HEK293 (cell line): ENCODE measurements around the gene MTF2.

Experiments
- CTCF ChIA-PET: fragments of 350-600 bp; formaldehyde crosslinking; extraction: SDS; loops from one replicate; lab custom pipeline; 2021; ENCODE audit warnings: antibody characterized with exemption; lab: Yijun Ruan, JAX
- POLR2A ChIA-PET: fragments of 300-600 bp; formaldehyde crosslinking; extraction: SDS; loops from one replicate; lab custom pipeline; 2020; ENCODE audit warnings: antibody characterized with exemption, inconsistent platforms; lab: Yijun Ruan, JAX
- H3K27ac ChIP-seq: fragments of 200-500 bp; sonication (Bioruptor generic); 2 replicates; pipeline ENCODE4 v1.5.1; 2014; ENCODE audit warnings: low read depth, low read length, control low read depth, inconsistent platforms; ENCODE audit errors: extremely low read depth
- H3K36me3 ChIP-seq, 2 experiments: fragments of 200-500 bp in 1 of 2; sonication (Bioruptor generic) in 1 of 2; 1 replicate in 1 of 2; 2 replicates in 1 of 2; pipeline ENCODE4 v1.5.1; 2014 to 2017; ENCODE audit warnings: inconsistent platforms in 2 of 2, low read length in 2 of 2; ENCODE audit not compliant: control insufficient read depth in 2 of 2, insufficient read depth in 1 of 2
- H3K4me1 ChIP-seq: fragments of 200-500 bp; sonication (Bioruptor generic); 2 replicates; pipeline ENCODE4 v1.5.1; 2014; ENCODE audit warnings: mild to moderate bottlenecking, low read length, inconsistent platforms; ENCODE audit not compliant: control insufficient read depth, insufficient read depth
- H3K4me3 ChIP-seq: 2 replicates; pipeline ENCODE4 v1.5.1; 2011; ENCODE audit warnings: low read depth, mild to moderate bottlenecking, control low read depth, low read length, moderate library complexity
- H3K9me3 ChIP-seq: fragments of 200-500 bp; sonication (Bioruptor generic); 2 replicates; pipeline ENCODE4 v1.5.1; 2014; ENCODE audit warnings: low read depth, low read length, inconsistent platforms; ENCODE audit not compliant: control insufficient read depth, insufficient read depth
- GLIS2 ChIP-seq: fragments of 450-650 bp; formaldehyde crosslinking; IDR thresholded peaks from 2 replicates; pipeline ENCODE4 v1.5.1; 2016; ENCODE audit warnings: missing biosample characterization, missing genetic modification characterization
- KLF10 ChIP-seq: fragments of 450-650 bp; IDR thresholded peaks from 2 replicates; pipeline ENCODE4 v1.5.1; 2018; ENCODE audit warnings: missing biosample characterization, mild to moderate bottlenecking, missing genetic modification characterization
- MYNN ChIP-seq: fragments of 450-650 bp; formaldehyde crosslinking; IDR thresholded peaks from 2 replicates; pipeline ENCODE4 v1.5.1; 2016; ENCODE audit warnings: missing biosample characterization, missing genetic modification characterization, borderline replicate concordance
- OVOL3 ChIP-seq: fragments of 450-650 bp; formaldehyde crosslinking; IDR thresholded peaks from 2 replicates; pipeline ENCODE4 v1.5.1; 2016; ENCODE audit warnings: missing biosample characterization, missing genetic modification characterization
- SCRT1 ChIP-seq: fragments of 450-650 bp; formaldehyde crosslinking; IDR thresholded peaks from 2 replicates; pipeline ENCODE4 v1.5.1; 2016; ENCODE audit warnings: missing biosample characterization, missing genetic modification characterization, borderline replicate concordance
- SCRT2 ChIP-seq: fragments of 450-650 bp; formaldehyde crosslinking; IDR thresholded peaks from 2 replicates; pipeline ENCODE4 v1.5.1; 2016; ENCODE audit warnings: missing biosample characterization, missing genetic modification characterization
- YY2 ChIP-seq: fragments of 450-650 bp; formaldehyde crosslinking; IDR thresholded peaks from 2 replicates; pipeline ENCODE4 v1.5.1; 2016; ENCODE audit warnings: missing biosample characterization, missing genetic modification characterization
- ZBTB17 ChIP-seq: fragments of 450-650 bp; formaldehyde crosslinking; IDR thresholded peaks from 2 replicates; pipeline ENCODE4 v1.5.1; 2016; ENCODE audit warnings: missing biosample characterization, missing genetic modification characterization
- ZNF133 ChIP-seq: fragments of 450-650 bp; formaldehyde crosslinking; IDR thresholded peaks from 2 replicates; pipeline ENCODE4 v1.5.1; 2016; ENCODE audit warnings: missing biosample characterization, missing genetic modification characterization
- ZNF155 ChIP-seq: fragments of 450-650 bp; formaldehyde crosslinking; IDR thresholded peaks from 2 replicates; pipeline ENCODE4 v1.5.1; 2016; ENCODE audit warnings: missing biosample characterization, missing genetic modification characterization
- ZNF292 ChIP-seq: fragments of 450-650 bp; formaldehyde crosslinking; IDR thresholded peaks from 2 replicates; pipeline ENCODE4 v1.5.1; 2016; ENCODE audit warnings: low read depth, missing biosample characterization, missing genetic modification characterization, borderline replicate concordance
- ZNF423 ChIP-seq: fragments of 450-650 bp; formaldehyde crosslinking; IDR thresholded peaks from 2 replicates; pipeline ENCODE4 v1.5.1; 2016; ENCODE audit warnings: missing biosample characterization, missing genetic modification characterization
- ZNF544 ChIP-seq: fragments of 450-650 bp; formaldehyde crosslinking; IDR thresholded peaks from 2 replicates; pipeline ENCODE4 v1.5.0; 2017; ENCODE audit warnings: missing biosample characterization, missing genetic modification characterization
- ZNF560 ChIP-seq: fragments of 450-650 bp; formaldehyde crosslinking; IDR thresholded peaks from 2 replicates; pipeline ENCODE4 v1.5.1; 2017; ENCODE audit warnings: missing biosample characterization, missing genetic modification characterization, borderline replicate concordance
- ZNF596 ChIP-seq: fragments of 450-650 bp; IDR thresholded peaks from 2 replicates; pipeline ENCODE4 v1.5.0; 2018; ENCODE audit warnings: missing biosample characterization, mild to moderate bottlenecking, missing genetic modification characterization, moderate library complexity
- ZNF677 ChIP-seq: fragments of 450-650 bp; IDR thresholded peaks from 2 replicates; pipeline ENCODE4 v1.5.0; 2018; ENCODE audit warnings: missing biosample characterization, mild to moderate bottlenecking, missing genetic modification characterization, moderate library complexity
- ZNF76 ChIP-seq: fragments of 450-650 bp; formaldehyde crosslinking; IDR thresholded peaks from 2 replicates; pipeline ENCODE4; 2016; ENCODE audit warnings: low read depth, missing biosample characterization, missing genetic modification characterization, borderline replicate concordance
- ZNF830 ChIP-seq: fragments of 450-650 bp; IDR thresholded peaks from 2 replicates; pipeline ENCODE4 v1.5.0; 2018; ENCODE audit warnings: missing biosample characterization, missing genetic modification characterization, low read depth, mild to moderate bottlenecking, moderate library complexity
- TF ChIP-seq, protein P1 (sequence below): fragments of 450-650 bp; formaldehyde crosslinking; IDR thresholded peaks from 2 replicates; pipeline ENCODE4 v1.5.1; 2016; ENCODE audit warnings: missing biosample characterization, missing genetic modification characterization
- TF ChIP-seq, protein P2 (sequence below): fragments of 450-650 bp; IDR thresholded peaks from 2 replicates; pipeline ENCODE4 v1.5.1; 2018; ENCODE audit warnings: missing biosample characterization, mild to moderate bottlenecking, missing genetic modification characterization
- TF ChIP-seq, protein P3 (sequence below): fragments of 450-650 bp; formaldehyde crosslinking; IDR thresholded peaks from 2 replicates; pipeline ENCODE4 v1.5.1; 2016; ENCODE audit warnings: missing biosample characterization, missing genetic modification characterization
- TF ChIP-seq, protein P4 (sequence below): fragments of 450-650 bp; formaldehyde crosslinking; IDR thresholded peaks from 2 replicates; pipeline ENCODE4 v1.5.1; 2016; ENCODE audit warnings: missing biosample characterization, missing genetic modification characterization
- TF ChIP-seq, protein P5 (sequence below): fragments of 450-650 bp; formaldehyde crosslinking; conservative IDR thresholded peaks from 2 replicates; pipeline ENCODE4 v1.5.1; 2016; ENCODE audit warnings: low read depth, missing biosample characterization, missing genetic modification characterization
- TF ChIP-seq, protein P6 (sequence below): fragments of 450-650 bp; formaldehyde crosslinking; IDR thresholded peaks from 2 replicates; pipeline ENCODE4 v1.5.1; 2016; ENCODE audit warnings: missing biosample characterization, missing genetic modification characterization, low read depth

MTF2 gene

DNA sequence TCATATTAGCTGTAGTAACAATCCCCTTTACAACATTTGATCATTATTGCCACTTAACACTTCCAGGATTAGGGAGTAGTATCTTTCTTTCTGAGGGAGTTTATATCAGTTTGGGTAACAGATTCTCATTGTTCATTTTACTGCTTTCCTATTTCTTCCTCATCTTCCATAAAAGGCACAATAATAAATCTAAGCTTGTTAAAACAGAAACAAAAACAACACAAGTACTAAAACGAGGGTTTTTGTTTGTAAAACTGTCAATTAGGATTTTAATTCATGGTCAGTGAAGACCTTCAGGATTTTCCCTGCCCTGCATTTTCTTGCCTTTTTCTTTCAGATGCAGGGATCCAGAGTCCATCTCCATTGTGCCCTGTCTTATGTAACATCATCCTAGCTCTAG is 71.6 kb downstream of the MTF2 start (continued):
- TF ChIP-seq, protein P1, sequence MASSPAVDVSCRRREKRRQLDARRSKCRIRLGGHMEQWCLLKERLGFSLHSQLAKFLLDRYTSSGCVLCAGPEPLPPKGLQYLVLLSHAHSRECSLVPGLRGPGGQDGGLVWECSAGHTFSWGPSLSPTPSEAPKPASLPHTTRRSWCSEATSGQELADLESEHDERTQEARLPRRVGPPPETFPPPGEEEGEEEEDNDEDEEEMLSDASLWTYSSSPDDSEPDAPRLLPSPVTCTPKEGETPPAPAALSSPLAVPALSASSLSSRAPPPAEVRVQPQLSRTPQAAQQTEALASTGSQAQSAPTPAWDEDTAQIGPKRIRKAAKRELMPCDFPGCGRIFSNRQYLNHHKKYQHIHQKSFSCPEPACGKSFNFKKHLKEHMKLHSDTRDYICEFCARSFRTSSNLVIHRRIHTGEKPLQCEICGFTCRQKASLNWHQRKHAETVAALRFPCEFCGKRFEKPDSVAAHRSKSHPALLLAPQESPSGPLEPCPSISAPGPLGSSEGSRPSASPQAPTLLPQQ (tag by site-specific recombination): no peak
- TF ChIP-seq, protein P2, sequence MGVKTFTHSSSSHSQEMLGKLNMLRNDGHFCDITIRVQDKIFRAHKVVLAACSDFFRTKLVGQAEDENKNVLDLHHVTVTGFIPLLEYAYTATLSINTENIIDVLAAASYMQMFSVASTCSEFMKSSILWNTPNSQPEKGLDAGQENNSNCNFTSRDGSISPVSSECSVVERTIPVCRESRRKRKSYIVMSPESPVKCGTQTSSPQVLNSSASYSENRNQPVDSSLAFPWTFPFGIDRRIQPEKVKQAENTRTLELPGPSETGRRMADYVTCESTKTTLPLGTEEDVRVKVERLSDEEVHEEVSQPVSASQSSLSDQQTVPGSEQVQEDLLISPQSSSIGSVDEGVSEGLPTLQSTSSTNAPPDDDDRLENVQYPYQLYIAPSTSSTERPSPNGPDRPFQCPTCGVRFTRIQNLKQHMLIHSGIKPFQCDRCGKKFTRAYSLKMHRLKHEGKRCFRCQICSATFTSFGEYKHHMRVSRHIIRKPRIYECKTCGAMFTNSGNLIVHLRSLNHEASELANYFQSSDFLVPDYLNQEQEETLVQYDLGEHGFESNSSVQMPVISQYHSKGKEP (tag by site-specific recombination): no peak
- TF ChIP-seq, protein P3, sequence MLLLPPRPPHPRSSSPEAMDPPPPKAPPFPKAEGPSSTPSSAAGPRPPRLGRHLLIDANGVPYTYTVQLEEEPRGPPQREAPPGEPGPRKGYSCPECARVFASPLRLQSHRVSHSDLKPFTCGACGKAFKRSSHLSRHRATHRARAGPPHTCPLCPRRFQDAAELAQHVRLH (tag by site-specific recombination): peak; percentile 60; the same call in 1 of the 2 replicates
- no peak for TF ChIP-seq OVOL3 (tag by site-specific recombination)
- TF ChIP-seq, all 188 proteins: peak for 8

DNA sequence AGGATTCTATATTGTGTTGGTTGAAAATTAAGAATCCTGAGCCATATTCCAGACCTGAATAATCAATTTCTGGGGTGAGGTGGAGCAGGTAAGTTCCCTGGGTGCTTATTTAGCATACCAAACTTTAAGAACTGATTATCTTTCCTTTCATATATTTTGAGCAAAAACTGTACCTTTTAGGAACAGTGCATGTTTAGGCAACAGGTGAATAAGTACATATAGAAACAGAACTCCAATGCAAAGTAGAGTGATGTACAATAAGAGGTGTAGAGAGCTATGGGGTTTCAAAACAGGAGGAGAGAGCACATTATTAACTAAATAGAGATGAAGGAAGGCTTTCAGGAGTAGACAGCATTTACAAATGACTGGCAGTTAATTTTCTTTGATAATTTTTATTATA is 72.4 kb downstream of the MTF2 start:
- no peaks in the 10 kb centered on the region for H3K9me3 ChIP-seq
- H3K27ac ChIP-seq: no peak overlapping the region
- H3K4me3 ChIP-seq: no peak overlapping the region
- no peaks in the 10 kb centered on the region for H3K4me1 ChIP-seq
- POLR2A ChIA-PET: no interaction called here
- CTCF ChIA-PET: no interaction called here
- TF ChIP-seq YY2 (tag by site-specific recombination) (no peak), SCRT2 (tag by site-specific recombination) (peak; percentile 64; the same call in 1 of the 2 replicates), ZNF560 (tag by site-specific recombination) (no peak), SCRT1 (tag by site-specific recombination) (peak; percentile 65; the same call in 1 of the 2 replicates), ZNF596 (tag by site-specific recombination) (no peak), ZNF76 (tag by site-specific recombination) (no peak), KLF10 (no peak), ZNF292 (tag by site-specific recombination) (no peak), ZNF155 (tag by site-specific recombination) (no peak), ZNF544 (tag by site-specific recombination) (no peak), MYNN (tag by site-specific recombination) (no peak), ZBTB17 (tag by site-specific recombination) (peak; percentile 60)
- TF ChIP-seq, protein P4, sequence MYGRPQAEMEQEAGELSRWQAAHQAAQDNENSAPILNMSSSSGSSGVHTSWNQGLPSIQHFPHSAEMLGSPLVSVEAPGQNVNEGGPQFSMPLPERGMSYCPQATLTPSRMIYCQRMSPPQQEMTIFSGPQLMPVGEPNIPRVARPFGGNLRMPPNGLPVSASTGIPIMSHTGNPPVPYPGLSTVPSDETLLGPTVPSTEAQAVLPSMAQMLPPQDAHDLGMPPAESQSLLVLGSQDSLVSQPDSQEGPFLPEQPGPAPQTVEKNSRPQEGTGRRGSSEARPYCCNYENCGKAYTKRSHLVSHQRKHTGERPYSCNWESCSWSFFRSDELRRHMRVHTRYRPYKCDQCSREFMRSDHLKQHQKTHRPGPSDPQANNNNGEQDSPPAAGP (tag by site-specific recombination): no peak
- H3K36me3 ChIP-seq: peaks cover 13 to 65% of the 10 kb centered on the region in 2 experiments

DNA sequence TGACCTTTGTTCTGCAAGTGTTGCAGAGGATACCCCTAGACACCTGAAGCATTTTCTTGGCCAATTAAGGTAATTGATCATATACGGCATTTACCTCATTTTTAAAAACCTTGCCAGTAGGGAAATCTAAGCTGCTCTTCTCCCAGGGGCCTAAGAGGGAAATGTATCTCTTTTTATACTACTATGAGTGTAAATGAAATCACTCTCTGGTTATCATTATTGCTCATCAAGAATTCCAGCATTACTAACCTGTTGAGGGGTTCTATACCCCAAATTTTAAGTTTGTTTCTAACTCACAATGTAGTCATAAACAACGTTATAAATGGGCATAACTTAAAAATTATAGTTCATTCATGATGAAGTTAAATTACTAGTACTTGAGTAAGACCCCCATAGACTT is 73.8 kb downstream of the MTF2 start:
- Histone ChIP-seq H3K4me1 (no peaks in the 10 kb centered on the region), H3K9me3 (no peaks in the 10 kb centered on the region), H3K27ac (no peak overlapping the region), H3K4me3 (no peak overlapping the region), H3K36me3 (peaks cover 19 to 69% of the 10 kb centered on the region in 2 experiments)
- ChIA-PET CTCF (interaction anchor here (0.6 kb wide), 1 partner anchor 218 kb away, joined by 4 read pairs; no protein-coding TSS in a partner anchor), POLR2A (no interaction called here)
- no peak for TF ChIP-seq ZNF423 (tag by site-specific recombination)
- TF ChIP-seq, protein P5, sequence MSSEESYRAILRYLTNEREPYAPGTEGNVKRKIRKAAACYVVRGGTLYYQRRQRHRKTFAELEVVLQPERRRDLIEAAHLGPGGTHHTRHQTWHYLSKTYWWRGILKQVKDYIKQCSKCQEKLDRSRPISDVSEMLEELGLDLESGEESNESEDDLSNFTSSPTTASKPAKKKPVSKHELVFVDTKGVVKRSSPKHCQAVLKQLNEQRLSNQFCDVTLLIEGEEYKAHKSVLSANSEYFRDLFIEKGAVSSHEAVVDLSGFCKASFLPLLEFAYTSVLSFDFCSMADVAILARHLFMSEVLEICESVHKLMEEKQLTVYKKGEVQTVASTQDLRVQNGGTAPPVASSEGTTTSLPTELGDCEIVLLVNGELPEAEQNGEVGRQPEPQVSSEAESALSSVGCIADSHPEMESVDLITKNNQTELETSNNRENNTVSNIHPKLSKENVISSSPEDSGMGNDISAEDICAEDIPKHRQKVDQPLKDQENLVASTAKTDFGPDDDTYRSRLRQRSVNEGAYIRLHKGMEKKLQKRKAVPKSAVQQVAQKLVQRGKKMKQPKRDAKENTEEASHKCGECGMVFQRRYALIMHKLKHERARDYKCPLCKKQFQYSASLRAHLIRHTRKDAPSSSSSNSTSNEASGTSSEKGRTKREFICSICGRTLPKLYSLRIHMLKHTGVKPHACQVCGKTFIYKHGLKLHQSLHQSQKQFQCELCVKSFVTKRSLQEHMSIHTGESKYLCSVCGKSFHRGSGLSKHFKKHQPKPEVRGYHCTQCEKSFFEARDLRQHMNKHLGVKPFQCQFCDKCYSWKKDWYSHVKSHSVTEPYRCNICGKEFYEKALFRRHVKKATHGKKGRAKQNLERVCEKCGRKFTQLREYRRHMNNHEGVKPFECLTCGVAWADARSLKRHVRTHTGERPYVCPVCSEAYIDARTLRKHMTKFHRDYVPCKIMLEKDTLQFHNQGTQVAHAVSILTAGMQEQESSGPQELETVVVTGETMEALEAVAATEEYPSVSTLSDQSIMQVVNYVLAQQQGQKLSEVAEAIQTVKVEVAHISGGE: no peak
- no peak for TF ChIP-seq ZNF677 (tag by site-specific recombination)
- TF ChIP-seq, protein P6, sequence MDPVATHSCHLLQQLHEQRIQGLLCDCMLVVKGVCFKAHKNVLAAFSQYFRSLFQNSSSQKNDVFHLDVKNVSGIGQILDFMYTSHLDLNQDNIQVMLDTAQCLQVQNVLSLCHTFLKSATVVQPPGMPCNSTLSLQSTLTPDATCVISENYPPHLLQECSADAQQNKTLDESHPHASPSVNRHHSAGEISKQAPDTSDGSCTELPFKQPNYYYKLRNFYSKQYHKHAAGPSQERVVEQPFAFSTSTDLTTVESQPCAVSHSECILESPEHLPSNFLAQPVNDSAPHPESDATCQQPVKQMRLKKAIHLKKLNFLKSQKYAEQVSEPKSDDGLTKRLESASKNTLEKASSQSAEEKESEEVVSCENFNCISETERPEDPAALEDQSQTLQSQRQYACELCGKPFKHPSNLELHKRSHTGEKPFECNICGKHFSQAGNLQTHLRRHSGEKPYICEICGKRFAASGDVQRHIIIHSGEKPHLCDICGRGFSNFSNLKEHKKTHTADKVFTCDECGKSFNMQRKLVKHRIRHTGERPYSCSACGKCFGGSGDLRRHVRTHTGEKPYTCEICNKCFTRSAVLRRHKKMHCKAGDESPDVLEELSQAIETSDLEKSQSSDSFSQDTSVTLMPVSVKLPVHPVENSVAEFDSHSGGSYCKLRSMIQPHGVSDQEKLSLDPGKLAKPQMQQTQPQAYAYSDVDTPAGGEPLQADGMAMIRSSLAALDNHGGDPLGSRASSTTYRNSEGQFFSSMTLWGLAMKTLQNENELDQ (tag by site-specific recombination): no peak
- TF ChIP-seq GLIS2 (tag by site-specific recombination): no peak
- no peak for TF ChIP-seq ZNF830
- TF ChIP-seq ZNF133 (tag by site-specific recombination): no peak
